ENCODE results near the gene NELFA.

DNA sequence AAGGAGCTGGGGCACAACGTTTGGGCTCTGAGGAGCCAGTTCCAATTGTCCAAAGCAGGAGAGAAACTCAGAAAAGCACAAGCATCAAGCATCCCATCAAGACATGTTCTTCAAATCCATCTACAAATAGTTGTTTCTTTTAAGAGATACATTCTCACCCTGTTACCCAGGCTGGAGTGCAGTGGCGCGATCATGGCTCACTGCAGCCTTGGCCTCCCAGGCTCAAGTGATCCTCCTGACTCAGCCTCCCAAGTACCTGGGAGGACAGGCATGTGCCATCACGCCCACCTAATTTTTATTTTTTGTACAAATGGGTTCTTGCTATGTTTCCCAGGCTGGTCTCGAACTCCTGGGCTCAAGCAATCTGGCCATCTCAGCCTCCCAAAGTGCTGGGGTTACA is 18.1 kb downstream of the NELFA start:
- TF ChIP-seq, protein P1, sequence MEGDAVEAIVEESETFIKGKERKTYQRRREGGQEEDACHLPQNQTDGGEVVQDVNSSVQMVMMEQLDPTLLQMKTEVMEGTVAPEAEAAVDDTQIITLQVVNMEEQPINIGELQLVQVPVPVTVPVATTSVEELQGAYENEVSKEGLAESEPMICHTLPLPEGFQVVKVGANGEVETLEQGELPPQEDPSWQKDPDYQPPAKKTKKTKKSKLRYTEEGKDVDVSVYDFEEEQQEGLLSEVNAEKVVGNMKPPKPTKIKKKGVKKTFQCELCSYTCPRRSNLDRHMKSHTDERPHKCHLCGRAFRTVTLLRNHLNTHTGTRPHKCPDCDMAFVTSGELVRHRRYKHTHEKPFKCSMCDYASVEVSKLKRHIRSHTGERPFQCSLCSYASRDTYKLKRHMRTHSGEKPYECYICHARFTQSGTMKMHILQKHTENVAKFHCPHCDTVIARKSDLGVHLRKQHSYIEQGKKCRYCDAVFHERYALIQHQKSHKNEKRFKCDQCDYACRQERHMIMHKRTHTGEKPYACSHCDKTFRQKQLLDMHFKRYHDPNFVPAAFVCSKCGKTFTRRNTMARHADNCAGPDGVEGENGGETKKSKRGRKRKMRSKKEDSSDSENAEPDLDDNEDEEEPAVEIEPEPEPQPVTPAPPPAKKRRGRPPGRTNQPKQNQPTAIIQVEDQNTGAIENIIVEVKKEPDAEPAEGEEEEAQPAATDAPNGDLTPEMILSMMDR (conservative IDR thresholded peaks at IDR 0.05; ENCODE audit: low read depth, low read length) = no peak
- no peak for TF ChIP-seq MXI1 (IDR thresholded peaks at IDR 0.05; ENCODE audit: borderline replicate concordance, low read depth, low read length)
- TF ChIP-seq BHLHE40 (IDR thresholded peaks at IDR 0.05; ENCODE audit: low read depth, low read length) = no peak
- TF ChIP-seq, protein P2, sequence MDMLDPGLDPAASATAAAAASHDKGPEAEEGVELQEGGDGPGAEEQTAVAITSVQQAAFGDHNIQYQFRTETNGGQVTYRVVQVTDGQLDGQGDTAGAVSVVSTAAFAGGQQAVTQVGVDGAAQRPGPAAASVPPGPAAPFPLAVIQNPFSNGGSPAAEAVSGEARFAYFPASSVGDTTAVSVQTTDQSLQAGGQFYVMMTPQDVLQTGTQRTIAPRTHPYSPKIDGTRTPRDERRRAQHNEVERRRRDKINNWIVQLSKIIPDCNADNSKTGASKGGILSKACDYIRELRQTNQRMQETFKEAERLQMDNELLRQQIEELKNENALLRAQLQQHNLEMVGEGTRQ (IDR thresholded peaks at IDR 0.05; ENCODE audit: low read depth, low read length) = no peak
